Measurements from ENCODE around the gene MBD3L3.
A peak's percentile ranks its signal among the peaks of the same experiment; 100 is the strongest.

GRCh38 chr19:7069042-7069903 is 10.8 kb upstream of the MBD3L3 start, which contains the start of gene ZNF557:
- TF ChIP-seq CTCF (IDR thresholded peaks at IDR 0.05), result no peak
- TF ChIP-seq POLR2A (IDR thresholded peaks at IDR 0.05), result peak; percentile 61
